ENCODE data around the gene HUNK.

DNA sequence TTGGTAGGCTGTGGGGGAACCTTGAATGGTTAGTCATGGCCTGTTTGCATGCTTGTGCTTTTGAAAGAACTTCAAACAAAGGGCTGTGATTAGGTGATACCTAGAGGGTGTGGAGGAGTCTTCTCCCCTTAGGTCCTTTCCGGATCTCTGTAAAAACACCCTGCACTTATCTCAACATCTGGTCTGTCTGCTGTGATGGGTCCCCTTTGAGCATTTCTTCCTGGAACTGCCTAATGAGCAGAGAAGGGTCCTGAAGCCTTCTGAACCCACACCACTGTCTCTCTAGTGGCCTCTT lies 59.6 kb downstream of the HUNK start:
- TF ChIP-seq CREB1 (IDR thresholded peaks at IDR 0.05; ENCODE audit: low read depth) (no peak), RAD21 (IDR thresholded peaks at IDR 0.05; ENCODE audit: low read depth) (no peak), YY1 (IDR thresholded peaks at IDR 0.05; ENCODE audit: low read depth) (no peak), FOXM1 (IDR thresholded peaks at IDR 0.05; ENCODE audit: borderline replicate concordance, low read depth) (no peak), EGR1 (IDR thresholded peaks at IDR 0.05) (no peak)
- TF ChIP-seq, protein P1, sequence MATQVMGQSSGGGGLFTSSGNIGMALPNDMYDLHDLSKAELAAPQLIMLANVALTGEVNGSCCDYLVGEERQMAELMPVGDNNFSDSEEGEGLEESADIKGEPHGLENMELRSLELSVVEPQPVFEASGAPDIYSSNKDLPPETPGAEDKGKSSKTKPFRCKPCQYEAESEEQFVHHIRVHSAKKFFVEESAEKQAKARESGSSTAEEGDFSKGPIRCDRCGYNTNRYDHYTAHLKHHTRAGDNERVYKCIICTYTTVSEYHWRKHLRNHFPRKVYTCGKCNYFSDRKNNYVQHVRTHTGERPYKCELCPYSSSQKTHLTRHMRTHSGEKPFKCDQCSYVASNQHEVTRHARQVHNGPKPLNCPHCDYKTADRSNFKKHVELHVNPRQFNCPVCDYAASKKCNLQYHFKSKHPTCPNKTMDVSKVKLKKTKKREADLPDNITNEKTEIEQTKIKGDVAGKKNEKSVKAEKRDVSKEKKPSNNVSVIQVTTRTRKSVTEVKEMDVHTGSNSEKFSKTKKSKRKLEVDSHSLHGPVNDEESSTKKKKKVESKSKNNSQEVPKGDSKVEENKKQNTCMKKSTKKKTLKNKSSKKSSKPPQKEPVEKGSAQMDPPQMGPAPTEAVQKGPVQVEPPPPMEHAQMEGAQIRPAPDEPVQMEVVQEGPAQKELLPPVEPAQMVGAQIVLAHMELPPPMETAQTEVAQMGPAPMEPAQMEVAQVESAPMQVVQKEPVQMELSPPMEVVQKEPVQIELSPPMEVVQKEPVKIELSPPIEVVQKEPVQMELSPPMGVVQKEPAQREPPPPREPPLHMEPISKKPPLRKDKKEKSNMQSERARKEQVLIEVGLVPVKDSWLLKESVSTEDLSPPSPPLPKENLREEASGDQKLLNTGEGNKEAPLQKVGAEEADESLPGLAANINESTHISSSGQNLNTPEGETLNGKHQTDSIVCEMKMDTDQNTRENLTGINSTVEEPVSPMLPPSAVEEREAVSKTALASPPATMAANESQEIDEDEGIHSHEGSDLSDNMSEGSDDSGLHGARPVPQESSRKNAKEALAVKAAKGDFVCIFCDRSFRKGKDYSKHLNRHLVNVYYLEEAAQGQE (IDR thresholded peaks at IDR 0.05; ENCODE audit: low read depth), result no peak
- TF ChIP-seq, protein P2, sequence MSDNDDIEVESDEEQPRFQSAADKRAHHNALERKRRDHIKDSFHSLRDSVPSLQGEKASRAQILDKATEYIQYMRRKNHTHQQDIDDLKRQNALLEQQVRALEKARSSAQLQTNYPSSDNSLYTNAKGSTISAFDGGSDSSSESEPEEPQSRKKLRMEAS (IDR thresholded peaks at IDR 0.05), result no peak
